GM12875 (cell line): ENCODE measurements around the gene RPS6KA2.

Experiments used
- H3K4me3 ChIP-seq: one replicate; pipeline ENCODE4 v1.5.1; 2011; ENCODE audit warnings: low read depth, low read length, control low read depth
- CTCF ChIP-seq: IDR thresholded peaks from 2 replicates; pipeline ENCODE4 v1.5.1; 2011; ENCODE audit warnings: low read depth, mild to moderate bottlenecking, control low read depth, inconsistent platforms, low read length, moderate library complexity, borderline replicate concordance; ENCODE audit not compliant: insufficient read depth

The RPS6KA2 gene

DNA sequence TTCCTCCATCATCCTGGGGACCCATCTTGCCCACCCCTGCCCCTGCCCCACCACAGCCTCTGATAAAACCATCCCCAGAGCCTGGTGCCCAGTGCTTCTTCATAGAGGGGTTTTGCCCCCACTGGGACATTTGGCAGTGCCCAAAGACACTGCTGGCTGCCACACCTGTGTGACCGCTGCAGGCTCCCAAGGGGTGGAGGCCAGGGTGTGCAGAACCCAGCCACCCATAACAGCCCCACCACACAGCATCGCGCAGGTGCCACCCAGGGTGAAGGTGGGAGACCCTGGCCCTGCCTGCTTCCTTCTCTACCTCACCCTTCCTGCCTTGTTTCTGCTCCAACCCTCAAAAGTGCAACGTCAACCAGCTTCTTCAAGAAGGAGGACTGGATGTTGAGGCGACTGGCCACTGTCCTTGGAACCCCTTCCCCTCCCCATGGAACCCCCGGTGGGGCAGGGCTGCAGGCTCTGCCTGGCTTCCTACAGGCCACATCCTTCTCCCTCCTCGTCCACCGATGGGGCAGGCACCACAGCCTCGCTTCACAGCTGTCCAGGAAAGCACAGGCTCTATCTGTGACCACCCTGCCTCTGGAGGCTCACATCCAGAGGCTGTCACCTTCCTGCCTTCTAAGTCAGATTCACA lies 165.1 kb downstream of the RPS6KA2 start:
- H3K4me3 ChIP-seq: no peak overlapping the region
- no peak for TF ChIP-seq CTCF

DNA sequence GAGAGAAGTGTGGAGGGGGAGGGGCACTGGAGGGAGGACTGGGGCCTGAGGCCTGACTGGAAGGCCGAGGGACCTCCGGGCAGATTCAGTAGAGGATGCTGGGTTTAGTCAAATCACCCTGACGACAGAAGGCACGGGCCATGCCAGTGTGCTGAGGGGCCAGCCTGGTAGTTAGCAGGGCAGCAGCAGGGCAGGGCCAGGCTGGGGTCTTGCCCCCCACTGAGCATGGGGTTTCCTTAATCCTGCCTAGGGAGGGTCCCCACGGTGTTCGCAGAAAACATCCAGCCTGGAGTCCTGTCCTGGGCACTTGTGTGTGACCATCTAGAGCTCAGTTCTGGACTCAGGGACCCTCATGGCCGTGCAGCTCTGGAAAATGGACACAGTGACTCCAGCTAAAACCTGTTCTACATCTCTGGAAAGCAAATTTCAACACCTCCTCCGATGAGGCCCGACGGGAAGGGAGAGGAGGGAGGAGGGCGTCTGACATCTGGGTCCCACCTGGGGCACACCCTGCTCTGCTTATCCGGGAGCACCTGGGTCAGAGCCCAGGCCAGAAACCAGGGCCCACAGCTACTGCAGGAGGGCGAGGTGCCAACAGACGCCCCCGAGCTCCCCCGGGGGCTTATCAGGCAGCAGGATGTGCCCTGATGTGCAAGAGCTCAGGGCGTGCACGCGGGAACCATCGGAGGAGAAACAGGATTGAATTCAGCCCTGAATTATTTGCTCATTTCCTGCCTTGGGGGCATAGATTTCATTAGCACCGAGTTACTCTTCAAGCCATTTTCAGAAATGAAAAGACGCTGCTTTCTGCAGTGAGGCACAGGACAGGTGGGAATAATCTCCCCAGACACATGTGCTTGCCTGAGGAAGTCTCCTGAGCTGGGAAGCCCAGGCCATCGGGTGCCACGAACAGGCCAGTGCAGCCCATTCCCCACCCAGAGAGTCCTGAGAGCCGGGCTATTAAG lies 166.3 kb downstream of the RPS6KA2 start:
- TF ChIP-seq CTCF: no peak
- H3K4me3 ChIP-seq: no peak overlapping the region

- TF ChIP-seq CTCF: no peak
Observed at GRCh38 chr6:166459906-166460305, 167.1 kb downstream of the RPS6KA2 start.

GRCh38 chr6:166459272-166459671 lies 167.8 kb downstream of the RPS6KA2 start:
- TF ChIP-seq CTCF: no peak
- no peak overlapping the region for H3K4me3 ChIP-seq

More at GRCh38 chr6:166459906-166460305, 167.1 kb downstream of the RPS6KA2 start:
- no peak overlapping the region for H3K4me3 ChIP-seq

DNA sequence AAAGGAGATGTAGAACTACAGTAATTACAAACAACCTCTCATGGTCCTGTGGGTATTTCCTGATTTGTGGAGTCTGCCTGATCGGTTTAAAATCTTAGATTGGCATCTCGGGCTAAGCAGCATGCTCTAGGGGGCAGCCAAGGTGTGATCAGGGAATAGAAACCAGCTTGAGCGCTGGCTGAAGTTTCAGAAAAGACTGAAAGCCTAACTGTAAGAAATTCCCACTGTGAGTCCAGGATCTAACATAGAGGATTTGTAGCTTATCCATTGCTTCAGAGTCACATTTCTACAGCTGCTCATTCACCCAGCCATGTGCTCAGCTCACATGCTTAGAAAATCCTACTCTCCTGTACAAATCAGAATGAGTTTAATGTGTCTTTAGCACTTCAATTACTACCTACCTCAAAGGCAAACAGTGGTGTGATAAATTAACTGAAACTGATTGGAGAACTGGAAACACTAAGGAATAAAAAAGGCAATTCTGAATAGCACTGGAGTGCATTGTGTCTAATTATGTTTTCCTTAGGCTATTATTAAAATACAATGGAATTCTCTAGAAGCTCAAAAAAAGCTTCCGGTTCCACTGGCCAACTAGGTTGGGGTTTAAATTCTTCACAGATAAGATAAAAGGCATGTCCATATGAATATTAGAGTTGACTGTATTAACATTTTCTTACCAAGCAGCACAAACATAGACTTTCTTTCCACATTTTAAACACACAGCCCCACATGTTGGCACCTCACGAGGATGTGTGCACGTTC lies 170.5 kb downstream of the RPS6KA2 start:
- H3K4me3 ChIP-seq: no peak overlapping the region
- peak; percentile 32 for TF ChIP-seq CTCF

DNA sequence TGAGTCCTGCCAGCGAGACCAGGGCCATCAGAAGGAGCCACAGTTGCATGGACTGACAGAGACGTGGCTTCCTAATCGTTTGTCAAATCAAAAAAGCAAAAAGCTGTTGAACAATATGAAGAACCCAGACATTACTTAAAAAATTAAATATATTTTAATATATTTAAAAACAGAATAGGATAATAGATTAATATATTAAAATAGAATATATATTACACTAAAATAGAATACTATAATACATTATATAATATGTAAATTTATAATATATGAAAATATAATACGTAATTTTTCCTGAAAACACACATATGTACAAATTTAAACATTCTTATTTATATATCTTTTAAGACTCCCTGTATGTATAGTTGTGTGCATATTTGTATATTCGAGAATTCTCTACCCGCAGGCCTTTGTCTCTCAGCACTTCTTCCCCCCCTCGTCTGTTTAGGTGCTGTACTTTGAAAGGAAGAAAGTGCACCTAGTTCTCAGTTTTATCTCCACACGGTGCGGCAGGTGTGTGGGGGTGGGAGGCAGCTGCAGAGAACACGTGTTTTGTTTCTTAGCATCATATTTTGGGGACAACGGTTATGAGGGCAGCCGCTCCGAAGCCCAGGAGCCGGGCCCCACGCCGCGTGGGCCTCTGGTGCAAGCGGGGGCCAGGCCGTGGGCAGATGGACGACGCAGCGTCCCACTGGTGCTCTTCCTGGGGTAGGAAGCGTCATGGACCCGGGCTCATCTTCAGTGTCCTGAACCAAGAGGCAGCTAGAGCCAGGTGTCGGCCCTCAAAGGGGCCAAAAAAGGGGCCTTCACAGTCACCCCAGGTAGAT lies 172.1 kb downstream of the RPS6KA2 start:
- H3K4me3 ChIP-seq: no peak overlapping the region
- no peak for TF ChIP-seq CTCF
